GM21526 (cell line): ENCODE results near the gene ERBB4.
"Not testable (repeated sequence)": the region's sequence is repeated elsewhere in the genome, so short reads cannot be mapped to it uniquely, and the experiment has no call there.

Experiments used
- ATAC-seq: cut with Tn5 transposase; IDR thresholded peaks from one replicate; pipeline ENCODE4 v1.9.1; 2021; ENCODE audit warnings: moderate library complexity; ENCODE audit not compliant: unreplicated experiment, low FRiP score

The ERBB4 gene

GRCh38 chr2:211673133-211673905 lies 865.3 kb downstream of the ERBB4 start:
- ATAC-seq, result no peak

GRCh38 chr2:211671977-211672376 lies 866.6 kb downstream of the ERBB4 start:
- ATAC-seq, result no peak

- ATAC-seq, result no peak
These were observed 873.3 kb downstream of the ERBB4 start for GRCh38 chr2:211665299-211665698.

GRCh38 chr2:211664321-211664720 lies 874.3 kb downstream of the ERBB4 start:
- ATAC-seq, result no peak

- no peak for ATAC-seq
These were observed 884.3 kb downstream of the ERBB4 start for GRCh38 chr2:211654211-211654780.

- ATAC-seq, result no peak
These were observed 886.3 kb downstream of the ERBB4 start for GRCh38 chr2:211652327-211652726.

GRCh38 chr2:211649331-211649730 lies 889.3 kb downstream of the ERBB4 start:
- ATAC-seq, result no peak

GRCh38 chr2:211631503-211631902 lies 907.1 kb downstream of the ERBB4 start:
- ATAC-seq, result no peak

GRCh38 chr2:211623096-211623495 lies 915.5 kb downstream of the ERBB4 start:
- no peak for ATAC-seq

GRCh38 chr2:211620986-211621385 lies 917.6 kb downstream of the ERBB4 start:
- ATAC-seq, result no peak

- no peak for ATAC-seq
These were observed 920.8 kb downstream of the ERBB4 start for GRCh38 chr2:211617803-211618202.

GRCh38 chr2:211611621-211612020 lies 927.0 kb downstream of the ERBB4 start:
- ATAC-seq, result no peak

GRCh38 chr2:211611061-211611518 lies 927.5 kb downstream of the ERBB4 start:
- ATAC-seq, result no peak

GRCh38 chr2:211609127-211609526 lies 929.5 kb downstream of the ERBB4 start:
- ATAC-seq, result no peak

- ATAC-seq, result no peak
These were observed 939.5 kb downstream of the ERBB4 start for GRCh38 chr2:211599146-211599545.

- no peak for ATAC-seq
These were observed 940.4 kb downstream of the ERBB4 start for GRCh38 chr2:211598238-211598637.

GRCh38 chr2:211592006-211592405 lies 946.6 kb downstream of the ERBB4 start:
- ATAC-seq, result not testable (repeated sequence)

GRCh38 chr2:211591426-211591825 lies 947.2 kb downstream of the ERBB4 start:
- ATAC-seq, result no peak

- ATAC-seq, result no peak
These were observed 970.2 kb downstream of the ERBB4 start for GRCh38 chr2:211568439-211568838.

GRCh38 chr2:211564441-211564840 lies 974.2 kb downstream of the ERBB4 start:
- no peak for ATAC-seq

- no peak for ATAC-seq
These were observed 993.0 kb downstream of the ERBB4 start for GRCh38 chr2:211545582-211545981.

GRCh38 chr2:211534632-211535031 lies 1004.0 kb downstream of the ERBB4 start:
- ATAC-seq, result no peak
